ENCODE measurements around the gene MTFR2.

The MTFR2 gene

DNA sequence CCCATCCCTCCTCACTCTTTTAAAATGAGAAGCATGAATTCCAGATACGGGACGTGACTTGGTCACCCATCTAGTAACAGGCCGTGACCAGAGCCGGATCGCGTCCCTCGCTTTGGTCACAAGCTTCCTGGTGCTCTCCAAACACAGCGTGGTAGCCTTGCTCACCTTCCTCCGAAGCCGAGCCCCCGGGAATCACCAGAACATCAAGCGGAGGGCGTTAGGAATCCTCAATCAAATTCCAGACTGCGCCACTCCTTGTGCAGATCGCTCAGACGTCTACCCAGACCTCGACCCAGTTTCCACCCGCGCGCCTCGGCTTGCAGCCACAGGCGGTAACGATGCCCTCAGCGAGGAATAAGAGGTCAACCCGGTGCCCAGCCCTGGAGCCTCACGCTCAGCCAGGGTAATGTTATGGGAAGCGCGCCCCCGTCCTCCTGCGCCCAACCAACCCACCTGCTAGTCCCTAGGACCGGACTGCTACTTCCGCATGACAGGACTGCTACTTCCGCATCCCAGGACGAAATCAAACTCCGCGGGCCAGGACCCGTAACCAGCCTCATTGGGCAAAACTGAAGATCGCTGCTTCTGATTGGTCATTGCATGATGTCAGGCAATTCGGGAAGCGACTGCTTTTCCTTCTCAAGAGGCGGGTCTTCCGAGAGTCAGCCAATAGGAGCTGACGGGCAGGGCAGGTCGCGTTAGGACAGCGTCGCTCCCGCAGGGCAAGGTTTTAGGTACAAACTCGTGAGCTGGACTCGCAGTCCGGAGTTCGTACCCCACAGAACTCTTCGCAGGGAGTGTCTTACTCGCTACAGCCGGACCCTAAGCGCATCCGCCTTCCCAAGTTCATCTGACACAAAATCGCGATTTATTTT is at the start of gene MTFR2:
MTFR2 (minus strand) TSS at position 501 of the 875 bp plus-strand sequence. CDS start 1,212 bp downstream, outside the sequence.
- peak; percentile 99 for DNase-seq (ENCODE audit: low spot score)

- DNase-seq (ENCODE audit: low spot score), result no peak
Observed at GRCh38 chr6:136294621-136295020, 44.5 kb upstream of the MTFR2 start.

DNA sequence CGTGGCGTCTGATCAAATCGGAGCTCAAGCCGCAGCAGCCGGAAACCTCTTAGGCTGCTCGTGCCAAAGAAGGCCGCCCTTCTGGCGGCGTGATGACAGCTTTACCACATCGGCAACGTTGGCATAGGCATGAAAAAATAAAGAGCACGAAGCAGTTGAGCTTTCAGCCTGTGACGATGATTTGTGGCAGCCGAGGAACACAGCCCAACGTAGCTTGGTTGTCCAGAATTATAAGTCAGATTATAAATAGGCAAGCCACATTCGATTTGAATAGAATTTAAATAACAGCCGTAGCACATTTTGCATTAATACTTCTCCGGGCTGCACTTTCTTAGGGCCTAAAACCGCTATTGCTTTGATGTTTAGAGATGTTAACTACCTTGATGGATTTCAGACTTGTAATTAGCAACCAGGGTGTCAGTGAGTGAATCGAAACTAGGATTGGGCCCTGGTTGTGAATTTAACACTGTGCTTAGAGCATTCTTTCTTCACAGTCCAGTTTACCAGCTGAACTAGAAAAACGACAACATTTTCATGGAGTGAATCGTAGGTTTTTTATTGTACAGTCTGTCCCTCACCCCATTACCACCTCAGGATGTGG is 40.4 kb upstream of the MTFR2 start:
- no peak for DNase-seq (ENCODE audit: low spot score)

DNA sequence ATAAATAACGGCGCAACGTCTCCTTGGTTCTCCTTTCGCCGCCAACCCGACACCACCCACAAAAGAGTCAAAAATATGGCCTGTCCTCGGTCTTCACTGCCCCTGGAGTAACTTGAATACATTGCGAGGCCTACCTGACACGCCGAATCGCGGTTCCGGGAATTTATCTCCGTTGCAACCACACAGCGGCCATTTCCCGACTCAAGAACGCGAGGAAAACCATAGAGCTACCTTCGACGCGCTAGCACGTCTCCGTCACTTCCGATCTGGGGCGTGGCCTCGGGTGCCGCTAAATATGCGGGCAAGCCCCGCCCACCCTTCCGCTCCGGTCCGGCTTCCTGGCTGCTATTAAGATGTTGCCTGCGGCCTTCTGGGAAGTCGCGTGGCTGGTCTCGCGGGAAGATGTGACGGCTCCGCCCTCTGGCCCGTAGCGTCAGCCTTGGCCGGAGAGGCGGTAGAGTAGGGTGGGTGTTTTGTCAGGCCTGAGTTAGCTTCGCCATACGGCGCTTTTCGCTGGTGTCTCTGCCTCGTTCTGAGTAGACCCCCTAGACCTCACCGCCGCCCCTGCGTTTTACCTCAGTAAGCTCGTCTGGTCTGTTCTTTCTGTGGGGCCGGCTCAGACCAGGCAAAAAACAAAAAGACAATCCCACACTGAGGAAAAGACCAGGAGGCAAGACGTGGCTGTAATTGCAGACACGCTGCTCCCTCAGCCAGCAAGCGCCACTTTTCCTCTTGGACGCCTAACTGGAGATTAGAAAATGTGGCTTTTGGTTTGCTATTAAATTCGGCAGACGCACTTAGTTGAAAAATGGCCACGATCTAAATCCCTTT is 39.7 kb upstream of the MTFR2 start, which contains the start of gene BCLAF1:
BCLAF1 (minus strand) TSS at position 268 of the 831 bp plus-strand sequence. CDS start 9,980 bp downstream, outside the sequence.
- peak; percentile 100 for DNase-seq (ENCODE audit: low spot score)

GRCh38 chr6:136289327-136289578 is 39.1 kb upstream of the MTFR2 start:
- peak; percentile 96 for DNase-seq (ENCODE audit: low spot score)

GRCh38 chr6:136288566-136289326 is 38.6 kb upstream of the MTFR2 start:
- peak; percentile 94 for DNase-seq (ENCODE audit: low spot score)

GRCh38 chr6:136284909-136285308 is 34.8 kb upstream of the MTFR2 start:
- peak; percentile 58 for DNase-seq (ENCODE audit: low spot score)

- no peak for DNase-seq (ENCODE audit: low spot score)
Observed at GRCh38 chr6:136282906-136283305, 32.8 kb upstream of the MTFR2 start.

DNA sequence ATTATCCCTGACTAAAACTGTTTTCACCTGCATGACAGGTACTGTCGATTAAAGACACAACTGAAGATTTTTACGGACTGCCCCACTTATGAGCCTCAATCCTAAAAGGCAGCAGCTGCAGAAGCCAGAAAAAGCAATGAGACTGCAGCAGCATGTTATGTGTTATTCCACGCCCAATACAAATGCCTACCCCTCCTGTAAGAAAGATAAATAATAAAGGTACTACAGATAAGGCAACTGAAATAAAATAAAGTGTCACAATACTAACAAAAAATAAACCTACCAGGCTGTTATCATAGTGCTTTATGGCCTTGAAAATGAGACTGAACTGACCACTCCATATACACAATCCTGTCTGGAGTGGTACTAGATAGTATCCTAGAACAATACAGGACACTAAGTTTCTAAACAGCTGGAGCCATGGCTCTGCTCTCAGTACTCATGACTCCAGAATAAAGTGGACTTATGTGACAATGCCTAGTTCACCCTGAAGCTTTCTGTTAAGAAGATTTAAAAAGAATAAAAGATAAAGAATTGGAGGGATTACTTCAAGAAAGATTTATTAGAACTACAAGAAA is 30.0 kb upstream of the MTFR2 start:
- DNase-seq (ENCODE audit: low spot score), result no peak

DNA sequence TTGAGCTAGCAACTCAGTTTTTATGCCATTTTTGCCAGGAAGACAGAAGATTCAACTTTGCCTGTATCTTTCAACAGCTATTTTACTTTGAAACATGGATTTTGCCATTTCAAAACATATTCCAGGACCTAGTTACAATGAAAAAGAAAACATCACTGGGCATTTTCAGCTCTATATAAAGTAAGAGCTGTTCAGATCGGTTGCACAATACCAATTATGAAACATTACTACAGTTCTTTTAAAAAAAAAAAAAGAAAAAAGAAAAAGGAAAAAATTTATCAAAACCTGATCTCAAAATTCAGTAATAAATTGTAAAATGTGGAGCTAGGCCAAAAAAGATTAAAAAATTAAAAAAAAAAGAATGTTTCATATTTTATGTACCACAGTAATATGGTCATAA is 24.0 kb upstream of the MTFR2 start:
- DNase-seq (ENCODE audit: low spot score), result no peak

- no peak for DNase-seq (ENCODE audit: low spot score)
Observed at GRCh38 chr6:136265101-136265500, 15.0 kb upstream of the MTFR2 start.

DNA sequence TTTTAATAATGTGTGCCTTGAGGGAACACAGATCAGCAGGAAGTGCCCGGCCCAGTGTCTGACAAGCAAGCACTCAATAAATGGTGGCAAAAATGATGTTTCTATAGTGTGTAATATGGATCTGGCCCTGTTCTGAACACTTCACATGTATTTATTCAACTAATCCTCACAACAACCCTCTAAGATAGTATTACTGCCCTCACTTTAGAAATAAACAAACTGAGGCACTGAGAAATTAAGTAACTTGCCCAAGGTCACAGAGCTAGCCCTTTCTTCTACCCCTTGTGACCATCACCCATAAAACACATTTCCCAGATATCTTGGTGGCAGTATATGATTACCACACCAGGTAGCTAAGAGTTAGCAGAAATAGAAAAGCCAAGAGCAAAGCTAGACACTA is 12.8 kb upstream of the MTFR2 start:
- no peak for DNase-seq (ENCODE audit: low spot score)

- DNase-seq (ENCODE audit: low spot score), result no peak
Observed at GRCh38 chr6:136254851-136255466, 4.8 kb upstream of the MTFR2 start.

DNA sequence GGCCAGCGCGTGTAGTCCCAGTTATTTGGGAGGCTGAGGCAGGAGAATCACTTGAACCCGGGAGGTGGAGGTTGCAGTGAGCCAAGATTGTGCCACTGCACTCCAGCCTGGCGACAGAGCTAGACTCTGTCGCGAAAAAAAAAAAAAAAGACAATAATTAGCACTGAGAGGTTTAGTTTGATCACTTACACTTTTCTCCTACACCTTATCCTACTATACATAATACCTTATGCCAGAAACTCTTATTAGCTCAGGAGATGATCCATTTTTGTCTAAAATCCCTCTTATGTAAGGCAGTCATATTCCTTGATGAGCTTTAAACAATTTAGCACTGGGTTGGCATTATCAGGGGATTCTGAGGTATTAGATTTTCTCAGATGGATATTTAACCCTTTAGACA is 3.6 kb upstream of the MTFR2 start:
- DNase-seq (ENCODE audit: low spot score), result no peak

GRCh38 chr6:136252441-136252840 is 2.3 kb upstream of the MTFR2 start:
- DNase-seq (ENCODE audit: low spot score), result no peak

GRCh38 chr6:136251394-136251793 is 1.3 kb upstream of the MTFR2 start:
- no peak for DNase-seq (ENCODE audit: low spot score)

DNA sequence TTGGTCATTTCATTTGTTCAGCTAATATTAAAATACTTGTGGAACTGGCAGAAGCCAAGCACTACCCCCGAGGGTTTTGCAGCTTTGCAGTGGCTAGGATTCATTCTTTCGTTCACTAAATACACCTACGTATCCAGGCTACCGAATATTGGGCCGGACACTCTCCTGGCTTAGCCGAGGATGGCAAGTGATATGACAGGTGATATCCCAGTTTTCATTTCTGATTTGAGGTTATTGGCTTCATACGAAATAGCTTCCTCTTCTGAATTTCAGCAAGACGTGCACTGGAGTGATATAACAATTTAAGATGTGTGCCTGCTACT is 536 bp upstream of the MTFR2 start:
- no peak for DNase-seq (ENCODE audit: low spot score)

DNA sequence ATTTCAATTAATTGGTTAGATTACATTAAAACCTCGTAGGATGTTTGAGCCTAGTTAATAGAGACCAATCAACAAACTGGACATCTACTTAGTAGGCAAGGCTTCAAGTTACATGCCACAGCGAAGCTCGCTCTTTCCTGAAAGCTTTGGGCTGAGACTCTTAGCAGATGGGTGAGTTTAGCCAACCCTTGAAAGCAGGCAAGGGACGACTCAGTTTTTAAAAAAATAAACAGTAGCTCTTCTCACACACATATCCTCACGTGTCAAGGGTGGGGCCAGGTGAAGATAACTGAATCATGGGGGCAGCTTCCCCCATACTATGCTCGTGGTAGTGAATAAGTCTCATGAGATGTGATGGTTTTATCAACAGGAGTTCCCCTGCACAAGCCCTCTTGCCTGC is 775 bp downstream of the MTFR2 start:
- DNase-seq (ENCODE audit: low spot score), result no peak

- DNase-seq (ENCODE audit: low spot score), result no peak
Observed at GRCh38 chr6:136244061-136244616, 6.0 kb downstream of the MTFR2 start.

- DNase-seq (ENCODE audit: low spot score), result peak; percentile 26
Observed at GRCh38 chr6:136236466-136237293, 13.4 kb downstream of the MTFR2 start.
